K562 (cell line): ENCODE measurements around the gene SEC11A. TPM values are rescaled to one million over a fixed set of nuclear protein-coding genes. Genes with fewer than 3 reads are reported as not detected.

ENCODE experiments used
- ATAC-seq: fragments of 200-7000 bp; cut with Tn5 transposase; 3 replicates; pipeline ENCODE4 v1.9.1; 2020; ENCODE audit warnings: moderate library complexity
- BruUV-seq: library from RNA; stranded (reverse); fragments of 400-500 nt; replicated peaks from 2 replicates; lab custom pipeline; 2021; lab: Mats Ljungman, UMichigan
- CTCF ChIA-PET: fragments of 300-600 bp; formaldehyde crosslinking; extraction: SDS; loops from one replicate; lab custom pipeline; 2021; ENCODE audit warnings: low intra/inter-chr PET ratio; lab: Yijun Ruan, JAX
- POLR2A ChIA-PET: fragments of 300-600, 350-650 bp; sonication (Branson Sonifier 250); formaldehyde crosslinking; extraction: SDS; loops from one replicate; lab custom pipeline; 2021; ENCODE audit warnings: antibody characterized with exemption, inconsistent platforms; lab: Yijun Ruan, JAX
- DNase-seq, 4 experiments: peaks; one replicate each; pipeline versions ENCODE4 v3.0.0 to v3.0.0-alpha.2; 2011 to 2018; ENCODE audit warnings: low spot score in 3 of 4, mixed read lengths in 3 of 4; ENCODE audit errors: extremely low read depth in 1 of 4
- FAIRE-seq: peaks from 2 replicates; lab custom pipeline; 2011; peaks lifted over from hg19 to GRCh38; lab: Jason Lieb, UNC
- H2AFZ ChIP-seq: 2 replicates; pipeline ENCODE4 v1.6.0; 2011; ENCODE audit warnings: low read depth, low read length, control low read depth, inconsistent platforms
- H3K27ac ChIP-seq: fragments of 200-600 bp; 3 replicates; pipeline ENCODE4 v1.8.0; 2011; ENCODE audit warnings: low read depth, mild to moderate bottlenecking, control low read depth, inconsistent platforms, low read length, moderate library complexity, mixed read lengths; ENCODE audit errors: extremely low read depth
- H3K27me3 ChIP-seq, 2 experiments: fragments of 300-600 bp in 1 of 2; 2 replicates in 1 of 2; 3 replicates in 1 of 2; pipeline versions ENCODE4 v1.6.0 to v1.8.0; 2011; ENCODE audit warnings: inconsistent platforms in 2 of 2, low read length in 2 of 2, mild to moderate bottlenecking in 1 of 2, mixed read lengths in 1 of 2, moderate library complexity in 1 of 2; ENCODE audit not compliant: control insufficient read depth in 2 of 2, insufficient read depth in 2 of 2
- H3K36me3 ChIP-seq: fragments of 300-600 bp; 3 replicates; pipeline ENCODE4 v1.8.0; 2011; ENCODE audit warnings: mild to moderate bottlenecking, low read length, inconsistent platforms; ENCODE audit not compliant: control insufficient read depth, insufficient read depth
- H3K4me1 ChIP-seq, 2 experiments: fragments of 200-600 bp in 1 of 2; replicated peaks in 1 of 2; 2 replicates in 1 of 2; 3 replicates in 1 of 2; pipeline versions ENCODE4 v1.5.1 to v1.8.0; 2011; ENCODE audit warnings: inconsistent platforms in 2 of 2, low read length in 2 of 2, mild to moderate bottlenecking in 1 of 2, mixed read lengths in 1 of 2, moderate library complexity in 1 of 2; ENCODE audit not compliant: control insufficient read depth in 2 of 2, insufficient read depth in 2 of 2
- H3K4me2 ChIP-seq: 2 replicates; pipeline ENCODE4 v1.6.1; 2011; ENCODE audit warnings: low read length, control low read depth, inconsistent platforms, mixed read lengths; ENCODE audit not compliant: insufficient read depth
- H3K4me3 ChIP-seq: fragments of 200-600 bp; sonication (generic), shearing (Covaris generic); 2 replicates; pipeline ENCODE4 v1.5.1; 2016; ENCODE audit warnings: control low read depth, inconsistent platforms
- H3K79me2 ChIP-seq: fragments of 200-600 bp; 3 replicates; pipeline ENCODE4 v1.8.0; 2011; ENCODE audit warnings: low read length, inconsistent platforms; ENCODE audit not compliant: control insufficient read depth, insufficient read depth
- H3K9ac ChIP-seq, 2 experiments: 2 replicates each; pipeline versions ENCODE4 v1.6.0 to v1.6.1; 2011; ENCODE audit warnings: low read depth in 2 of 2, low read length in 2 of 2, control low read depth in 1 of 2, inconsistent platforms in 1 of 2, mild to moderate bottlenecking in 1 of 2, mixed read lengths in 1 of 2; ENCODE audit not compliant: insufficient read depth in 1 of 2
- H3K9me1 ChIP-seq: one replicate; pipeline ENCODE4 v1.6.0; 2011; ENCODE audit warnings: inconsistent platforms, mild to moderate bottlenecking, low read length, moderate library complexity; ENCODE audit not compliant: control insufficient read depth, insufficient read depth
- H3K9me3 ChIP-seq: replicated peaks from 2 replicates; pipeline ENCODE4 v1.5.1; 2011; ENCODE audit warnings: low read depth, low read length, inconsistent platforms; ENCODE audit not compliant: control insufficient read depth, insufficient read depth
- H4K20me1 ChIP-seq: replicated peaks from 2 replicates; pipeline ENCODE4 v1.6.1; 2011; ENCODE audit warnings: low read length, inconsistent platforms, mixed read lengths; ENCODE audit not compliant: control insufficient read depth, insufficient read depth
- ARNT ChIP-seq, 2 experiments: fragments of 450-650 bp; IDR thresholded peaks; 2 replicates each; pipeline ENCODE4 v1.6.1; 2016; ENCODE audit warnings: mild to moderate bottlenecking in 1 of 2
- DIDO1 ChIP-seq: fragments of 450-650 bp; IDR thresholded peaks from 2 replicates; pipeline ENCODE4 v1.6.1; 2016; ENCODE audit warnings: low read depth, missing biosample characterization, missing genetic modification characterization
- WGBS: fragments of 100-300 bp; shearing (Covaris generic); methylation state at CpG from one replicate; pipeline ENCODE4 v1.1.6; 2016; ENCODE audit warnings: low coverage, mixed read lengths; ENCODE audit not compliant: insufficient coverage; ENCODE audit errors: missing lambda C conversion rate; 5-methylcytosine and 5-hydroxymethylcytosine counted together
- in situ Hi-C: fragments of 300-500 bp; cut with MboI; formaldehyde crosslinking; loops from 4 replicates; pipeline ENCODE4 v1.15.0; 2018; ENCODE audit warnings: inconsistent platforms, mixed read lengths
- intact Hi-C: fragments of 100-400 bp; cut with micrococcal nuclease; formaldehyde crosslinking; loops from 2 replicates; pipeline ENCODE4 v1.14.2; 2022
- polyA plus RNA-seq, 8 experiments: library from polyadenylated mRNA; depleted of rRNA in 4 of 8; stranded (reverse) in 5 of 8; unstranded in 3 of 8; fragments of >200 nt; fragmentation: Nextera tagmentation in 2 of 8; fragmentation: Illumina TruSeq in 1 of 8; extraction: Ambion mirVana in 2 of 8; extraction: Trizol in 1 of 8; gene quantifications; 2 replicates each; pipeline versions ENCODE4 v1.2.1 to v1.2.3, GENCODE V29; 2011 to 2014; ENCODE audit warnings: inconsistent platforms in 1 of 8, missing spikeins in 1 of 8
- total RNA-seq, 7 experiments: library from RNA; depleted of rRNA in 6 of 7; stranded (reverse); fragments of >200 nt in 6 of 7; fragmentation: Illumina TruSeq in 2 of 7; extraction: Trizol in 2 of 7; gene quantifications; 2 replicates each; pipeline versions ENCODE4 v1.2.1 to v1.2.3, GENCODE V29; 2011 to 2021; ENCODE audit warnings: low replicate concordance in 1 of 7
- TF ChIP-seq, protein P1 (sequence below): fragments of 450-650 bp; IDR thresholded peaks from 2 replicates; pipeline ENCODE4 v1.6.1; 2014; ENCODE audit warnings: low read depth, mild to moderate bottlenecking, moderate library complexity, borderline replicate concordance

SEC11A gene
- total and polyA plus RNA-seq, 9 of the 15 experiments (the other 6 are each of a cell fraction or from before 2014, with no cell fraction given): 175 to 310 (median 229) TPM

DNA sequence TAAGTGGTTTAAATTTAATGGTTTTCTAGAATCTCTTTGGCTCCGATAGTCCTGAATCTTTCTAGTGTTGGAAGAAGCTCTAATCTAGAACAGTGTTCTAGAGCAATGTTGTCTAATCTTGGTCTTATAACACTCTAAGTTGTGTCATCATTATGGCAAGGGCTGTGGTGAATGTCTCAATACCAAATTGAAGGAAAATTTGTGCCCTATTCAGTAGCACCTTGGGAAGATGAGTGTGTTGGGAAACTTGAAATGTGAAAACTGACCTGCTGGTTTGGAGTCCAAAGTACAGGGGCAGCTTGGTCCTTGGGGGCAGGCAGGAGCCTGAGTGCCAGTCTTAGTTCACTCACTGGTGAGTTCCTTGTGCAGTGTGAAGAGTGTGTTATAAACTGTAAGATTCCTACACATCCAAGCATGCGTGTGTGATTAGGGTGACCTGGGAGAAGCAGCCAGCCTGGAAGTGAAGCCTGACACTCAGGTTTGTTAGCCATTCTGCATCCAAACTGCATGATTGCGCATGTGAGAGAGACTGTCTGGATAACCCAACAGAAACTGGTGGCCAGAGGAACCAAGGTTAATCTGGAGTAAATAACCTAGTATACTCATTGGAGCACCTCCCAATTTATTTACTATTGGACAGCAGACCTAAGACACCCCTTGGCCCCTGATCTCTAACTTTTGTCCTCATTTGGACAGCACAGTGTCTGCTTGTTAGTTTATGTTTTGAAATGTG, 47.1 kb upstream of the SEC11A start:
- in situ Hi-C loops: no loop called here

More for the DNA sequence above, 47.1 kb upstream of the SEC11A start:
- TF ChIP-seq DIDO1 (tag) (no peak), ARNT (IDR thresholded peaks at IDR 0.05) (peak in 1 of 2 experiments; percentile 90; a peak in 1 of 4 replicates)
- TF ChIP-seq, protein P1, sequence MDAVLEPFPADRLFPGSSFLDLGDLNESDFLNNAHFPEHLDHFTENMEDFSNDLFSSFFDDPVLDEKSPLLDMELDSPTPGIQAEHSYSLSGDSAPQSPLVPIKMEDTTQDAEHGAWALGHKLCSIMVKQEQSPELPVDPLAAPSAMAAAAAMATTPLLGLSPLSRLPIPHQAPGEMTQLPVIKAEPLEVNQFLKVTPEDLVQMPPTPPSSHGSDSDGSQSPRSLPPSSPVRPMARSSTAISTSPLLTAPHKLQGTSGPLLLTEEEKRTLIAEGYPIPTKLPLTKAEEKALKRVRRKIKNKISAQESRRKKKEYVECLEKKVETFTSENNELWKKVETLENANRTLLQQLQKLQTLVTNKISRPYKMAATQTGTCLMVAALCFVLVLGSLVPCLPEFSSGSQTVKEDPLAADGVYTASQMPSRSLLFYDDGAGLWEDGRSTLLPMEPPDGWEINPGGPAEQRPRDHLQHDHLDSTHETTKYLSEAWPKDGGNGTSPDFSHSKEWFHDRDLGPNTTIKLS: peak; percentile 53; the same call in 1 of the 2 replicates
- BruUV-seq: no TSS peak
- Histone ChIP-seq H3K4me3 (no peak overlapping the region), H3K4me2 (no peak overlapping the region), H3K9ac (0 out of 4 replicates have a peak overlapping the region, but pooled peaks of 1 of the 2 experiments have one; percentile 6), H3K36me3 (peaks cover 34% of the 10 kb centered on the region), H2AFZ (no peak overlapping the region), H3K27ac (no peak overlapping the region), H3K4me1 (peaks cover 8 to 12% of the 10 kb centered on the region in 2 experiments; a peak in 2 of 5 replicates), H3K9me3 (no peaks in the 10 kb centered on the region), H3K79me2 (peaks cover 77% of the 10 kb centered on the region), H3K27me3 (no peaks in the 10 kb centered on the region), H3K9me1 (peaks cover 15% of the 10 kb centered on the region), H4K20me1 (peaks cover 37% of the 10 kb centered on the region)
- WGBS: 89% methylated on average over 3 of the region's 3 CpGs
- POLR2A ChIA-PET: interaction anchor here (1.0 kb wide), 1 partner anchor 11 kb away, joined by 3 read pairs; no protein-coding TSS in a partner anchor
- ATAC-seq (no peak; the same call in 1 of the 3 replicates), FAIRE-seq (no peak), DNase-seq (no peak)
- intact Hi-C loops: no loop called here
- CTCF ChIA-PET: no interaction called here
